Lower lobe of right lung (tissue), 2 donors: ENCODE data around the gene ST7. TPM values are rescaled to one million over a fixed set of nuclear protein-coding genes. Genes with fewer than 3 reads are reported as not detected.

Experiments used
- ATAC-seq, 2 donors: fragments of 200-7000 bp; cut with Tn5 transposase; one replicate each; pipeline ENCODE4 v1.9.1; 2020 to 2022; ENCODE audit warnings: mild to moderate bottlenecking in 2 of 2, moderate library complexity in 2 of 2
- DNase-seq: peaks from one replicate; pipeline ENCODE4 v3.0.0-alpha.2; 2020
- H3K27ac ChIP-seq: fragments of 200-600 bp; one replicate; pipeline ENCODE4 v1.8.0; 2022
- H3K27me3 ChIP-seq: fragments of 200-600 bp; one replicate; pipeline ENCODE4 v1.8.0; 2022; ENCODE audit warnings: low read depth
- H3K36me3 ChIP-seq: fragments of 200-600 bp; one replicate; pipeline ENCODE4 v1.8.0; 2022; ENCODE audit warnings: mild to moderate bottlenecking
- H3K4me1 ChIP-seq: fragments of 200-600 bp; one replicate; pipeline ENCODE4 v1.8.0; 2022
- H3K4me3 ChIP-seq: fragments of 200-600 bp; one replicate; pipeline ENCODE4 v1.8.0; 2022; ENCODE audit warnings: mild to moderate bottlenecking
- H3K9me3 ChIP-seq: fragments of 200-600 bp; one replicate; pipeline ENCODE4 v1.8.0; 2022
- CTCF ChIP-seq: fragments of 200-600 bp; IDR thresholded peaks from one replicate; pipeline ENCODE4 v1.8.0; 2022; ENCODE audit warnings: antibody characterized with exemption, mild to moderate bottlenecking
- intact Hi-C: fragments of 100-400 bp; cut with DNase I; formaldehyde crosslinking; loops from one replicate; pipeline ENCODE4 v1.11.0; 2022
- total RNA-seq: library from RNA; stranded (reverse); fragmentation: NEBNext Ultra II Directional; extraction: Animal tissue kit (Norgen Biotek cat#: 25700); gene quantifications from one replicate; pipeline ENCODE4 v1.2.1, GENCODE V29; 2021
- donor health status: DM: no; HTN: yes; CAD: no; lungs with severe emphysema.

The ST7 gene
- total RNA-seq, 1 donor from 2014 or later, result 51.1 TPM

- no peak for DNase-seq
- ATAC-seq, result no peak
- Histone ChIP-seq H3K4me3 (no peak overlapping the region), H3K27me3 (no peaks in the 10 kb centered on the region), H3K4me1 (peaks cover 17% of the 10 kb centered on the region), H3K36me3 (no peaks in the 10 kb centered on the region), H3K27ac (no peak overlapping the region), H3K9me3 (no peaks in the 10 kb centered on the region)
- TF ChIP-seq CTCF, result no peak
- intact Hi-C loops, result no loop called here
These were observed 112.4 kb downstream of the ST7 start for GRCh38 chr7:117065571-117066150.

- intact Hi-C loops, result no loop called here
- DNase-seq (no peak), ATAC-seq (peak in 1 of 2 donors; percentile 42)
- H3K27ac ChIP-seq, result no peak overlapping the region
- H3K9me3 ChIP-seq, result no peaks in the 10 kb centered on the region
- H3K4me3 ChIP-seq, result no peak overlapping the region
- H3K36me3 ChIP-seq, result no peaks in the 10 kb centered on the region
- no peaks in the 10 kb centered on the region for H3K27me3 ChIP-seq
- no peak for TF ChIP-seq CTCF
- peaks cover 17% of the 10 kb centered on the region for H3K4me1 ChIP-seq
These were observed 113.4 kb downstream of the ST7 start for GRCh38 chr7:117066668-117067067.

GRCh38 chr7:117067340-117067739 lies 114.0 kb downstream of the ST7 start:
- no peak for TF ChIP-seq CTCF
- intact Hi-C loops, result no loop called here
- no peaks in the 10 kb centered on the region for H3K9me3 ChIP-seq
- ATAC-seq, result no peak
- H3K27ac ChIP-seq, result no peak overlapping the region
- no peak overlapping the region for H3K4me3 ChIP-seq
- no peaks in the 10 kb centered on the region for H3K36me3 ChIP-seq
- H3K27me3 ChIP-seq, result no peaks in the 10 kb centered on the region
- no peak for DNase-seq
- peaks cover 21% of the 10 kb centered on the region for H3K4me1 ChIP-seq

- no peaks in the 10 kb centered on the region for H3K9me3 ChIP-seq
- DNase-seq (no peak), ATAC-seq (no peak)
- H3K4me3 ChIP-seq, result no peak overlapping the region
- no peak for TF ChIP-seq CTCF
- H3K36me3 ChIP-seq, result no peaks in the 10 kb centered on the region
- intact Hi-C loops, result no loop called here
- H3K4me1 ChIP-seq, result peaks cover 33% of the 10 kb centered on the region
- H3K27me3 ChIP-seq, result no peaks in the 10 kb centered on the region
- no peak overlapping the region for H3K27ac ChIP-seq
These were observed 115.3 kb downstream of the ST7 start for GRCh38 chr7:117068511-117069145.

GRCh38 chr7:117069379-117069778 lies 116.1 kb downstream of the ST7 start:
- peaks cover 34% of the 10 kb centered on the region for H3K4me1 ChIP-seq

More at GRCh38 chr7:117069379-117069778, 116.1 kb downstream of the ST7 start:
- ATAC-seq (no peak), DNase-seq (no peak)
- Histone ChIP-seq H3K9me3 (no peaks in the 10 kb centered on the region), H3K27ac (no peak overlapping the region), H3K4me3 (no peak overlapping the region), H3K36me3 (no peaks in the 10 kb centered on the region), H3K27me3 (no peaks in the 10 kb centered on the region)
- no peak for TF ChIP-seq CTCF
- intact Hi-C loops, result no loop called here
